Tibial artery (tissue), 4 donors: ENCODE data around the gene GNB1.
A peak's percentile ranks its signal among the peaks of the same experiment; 100 is the strongest.

Experiments
- DNase-seq, 2 donors: peaks; one replicate each; pipeline ENCODE4 v3.0.0-alpha.2; 2019
- H3K27ac ChIP-seq, 2 donors: fragments of 200-600 bp; sonication (generic) in 1 of 2; 1 replicate in 1 of 2; 2 replicates in 1 of 2; pipeline ENCODE4 v1.5.1; 2018 to 2019; ENCODE audit warnings: mild to moderate bottlenecking in 1 of 2
- H3K27me3 ChIP-seq, 2 donors: fragments of 200-600 bp; sonication (generic) in 1 of 2; one replicate each; pipeline versions ENCODE4 v1.5.1 to v1.6.0; 2016 to 2019
- H3K36me3 ChIP-seq, 3 donors: fragments of 200-600 bp; sonication (generic) in 2 of 3; one replicate each; pipeline ENCODE4 v1.5.1; 2016 to 2019; ENCODE audit warnings: mild to moderate bottlenecking in 2 of 3
- H3K4me1 ChIP-seq, 4 donors: fragments of 200-600 bp; sonication (generic) in 2 of 4; 1 replicate in 3 of 4; 2 replicates in 1 of 4; pipeline ENCODE4 v1.5.1; 2016 to 2019
- H3K4me3 ChIP-seq, 2 donors: fragments of 200-600 bp; sonication (generic) in 1 of 2; 1 replicate in 1 of 2; 2 replicates in 1 of 2; pipeline ENCODE4 v1.5.1; 2018 to 2019; ENCODE audit warnings: mild to moderate bottlenecking in 2 of 2
- H3K9me3 ChIP-seq, 3 donors: fragments of 200-600 bp; sonication (generic) in 1 of 3; one replicate each; pipeline ENCODE4 v1.5.1; 2016 to 2019
- CTCF ChIP-seq, 2 experiments: fragments of 200-600 bp in 1 of 2; fragments of 450-650 bp in 1 of 2; IDR thresholded peaks; one replicate each; pipeline ENCODE4 v1.5.1; 2017 to 2019; ENCODE audit warnings: antibody characterized with exemption in 2 of 2, mild to moderate bottlenecking in 1 of 2, moderate library complexity in 1 of 2
- intact Hi-C: fragments of 100-400 bp; cut with DNase I; formaldehyde crosslinking; loops from one replicate; pipeline ENCODE4 v1.15.0; 2023; ENCODE audit warnings: low total_unique reads

GNB1 gene

GRCh38 chr1:1839311-1839965 lies 51.4 kb downstream of the GNB1 start:
- Histone ChIP-seq H3K4me3 (no peak overlapping the region), H3K9me3 (no peaks in the 10 kb centered on the region), H3K27me3 (no peaks in the 10 kb centered on the region), H3K36me3 (peaks cover 0 to 31% (median 6%) of the 10 kb centered on the region in 3 donors), H3K4me1 (peaks cover 0 to 58% (median 10%) of the 10 kb centered on the region in 4 donors), H3K27ac (no peak overlapping the region)
- no peak for TF ChIP-seq CTCF (IDR thresholded peaks at IDR 0.05)
- intact Hi-C loops = no loop called here
- no peak for DNase-seq

- H3K27me3 ChIP-seq = no peaks in the 10 kb centered on the region
- intact Hi-C loops = no loop called here
- no peak for DNase-seq
- H3K4me1 ChIP-seq = peaks cover 0 to 37% (median 17%) of the 10 kb centered on the region in 4 donors
- H3K9me3 ChIP-seq = no peaks in the 10 kb centered on the region
- H3K4me3 ChIP-seq = no peak overlapping the region
- no peak overlapping the region for H3K27ac ChIP-seq
- no peak for TF ChIP-seq CTCF (IDR thresholded peaks at IDR 0.05)
- peaks cover 0 to 36% (median 6%) of the 10 kb centered on the region in 3 donors for H3K36me3 ChIP-seq
Measured at GRCh38 chr1:1836119-1836518, 54.8 kb downstream of the GNB1 start.

GRCh38 chr1:1835546-1835945 lies 55.3 kb downstream of the GNB1 start:
- no peaks in the 10 kb centered on the region for H3K9me3 ChIP-seq
- TF ChIP-seq CTCF (IDR thresholded peaks at IDR 0.05) = no peak
- H3K4me3 ChIP-seq = no peak overlapping the region
- H3K36me3 ChIP-seq = peaks cover 0 to 36% (median 8%) of the 10 kb centered on the region in 3 donors
- peaks cover 0 to 31% (median 13%) of the 10 kb centered on the region in 4 donors for H3K4me1 ChIP-seq
- H3K27me3 ChIP-seq = no peaks in the 10 kb centered on the region
- peak in 1 of 2 donors; percentile 16 for DNase-seq
- H3K27ac ChIP-seq = no peak overlapping the region
- intact Hi-C loops = no loop called here

GRCh38 chr1:1833916-1834325 lies 57.0 kb downstream of the GNB1 start:
- DNase-seq = peak in 1 of 2 donors; percentile 17
- Histone ChIP-seq H3K4me1 (peaks cover 0 to 17% (median 9%) of the 10 kb centered on the region in 4 donors), H3K4me3 (no peak overlapping the region), H3K27ac (no peak overlapping the region), H3K36me3 (peaks cover 0 to 41% (median 11%) of the 10 kb centered on the region in 3 donors), H3K27me3 (no peaks in the 10 kb centered on the region), H3K9me3 (no peaks in the 10 kb centered on the region)
- intact Hi-C loops = no loop called here
- no peak for TF ChIP-seq CTCF (IDR thresholded peaks at IDR 0.05)

- DNase-seq = no peak
- Histone ChIP-seq H3K27ac (no peak overlapping the region), H3K36me3 (peaks cover 0 to 41% (median 11%) of the 10 kb centered on the region in 3 donors), H3K9me3 (no peaks in the 10 kb centered on the region), H3K4me1 (peaks cover 0 to 17% (median 9%) of the 10 kb centered on the region in 4 donors), H3K27me3 (no peaks in the 10 kb centered on the region), H3K4me3 (no peak overlapping the region)
- no peak for TF ChIP-seq CTCF (IDR thresholded peaks at IDR 0.05)
- intact Hi-C loops = no loop called here
Measured at GRCh38 chr1:1833456-1833855, 57.4 kb downstream of the GNB1 start.
